Stomach (tissue), 9 donors: Measurements from ENCODE around the gene LRP1. TPM values are rescaled to one million over a fixed set of nuclear protein-coding genes. Genes with fewer than 3 reads are reported as not detected.

Source experiments
- DNase-seq, 2 donors: peaks; one replicate each; pipeline versions ENCODE4 v3.0.0 to v3.0.0-alpha.2; 2013 to 2019
- H3K27ac ChIP-seq, 5 donors: fragments of 200-600 bp in 4 of 5; sonication (generic) in 4 of 5; one replicate each; pipeline ENCODE4 v1.5.1; 2013 to 2019; ENCODE audit warnings: mild to moderate bottlenecking in 1 of 5, moderate library complexity in 1 of 5
- H3K27me3 ChIP-seq, 3 donors: fragments of 200-600 bp; sonication (generic); one replicate each; pipeline ENCODE4 v1.5.1; 2017 to 2019; ENCODE audit warnings: mixed run types in 1 of 3
- H3K36me3 ChIP-seq, 4 donors: fragments of 200-600 bp; sonication (generic); 1 replicate in 3 of 4; 2 replicates in 1 of 4; pipeline ENCODE4 v1.5.1; 2016 to 2019
- H3K4me1 ChIP-seq, 4 donors: fragments of 200-600 bp; sonication (generic); one replicate each; pipeline ENCODE4 v1.5.1; 2016 to 2019
- H3K4me3 ChIP-seq, 4 donors: fragments of 200-600 bp; sonication (generic) in 3 of 4; one replicate each; pipeline ENCODE4 v1.5.1; 2016 to 2019; ENCODE audit warnings: mild to moderate bottlenecking in 1 of 4
- H3K9me3 ChIP-seq, 4 donors: fragments of 200-600 bp; sonication (generic); one replicate each; pipeline ENCODE4 v1.5.1; 2016 to 2019
- EP300 ChIP-seq: sonication (generic); formaldehyde crosslinking; IDR thresholded peaks from one replicate; pipeline ENCODE4 v1.6.1; 2017; ENCODE audit warnings: antibody characterized with exemption
- POLR2A ChIP-seq, 4 donors: fragments of 450-650 bp; IDR thresholded peaks; one replicate each; pipeline ENCODE4 v1.6.1; 2016; ENCODE audit warnings: antibody characterized with exemption in 4 of 4, control low read depth in 2 of 4, mild to moderate bottlenecking in 1 of 4, moderate library complexity in 1 of 4
- POLR2AphosphoS5 ChIP-seq, 3 donors: sonication (generic); formaldehyde crosslinking; IDR thresholded peaks; one replicate each; pipeline ENCODE4 v1.6.1; 2016; ENCODE audit warnings: antibody characterized with exemption in 3 of 3
- WGBS, 5 donors: extraction: QIAGEN DNeasy Blood & Tissue Kit in 3 of 5; methylation state at CpG; one replicate each; pipeline versions ENCODE4 v1.1.5 to v1.1.7; 2013 to 2018; 5-methylcytosine and 5-hydroxymethylcytosine counted together
- intact Hi-C: fragments of 100-400 bp; cut with DNase I; formaldehyde crosslinking; loops from one replicate; pipeline ENCODE4 v1.15.1; 2023; ENCODE audit warnings: low total_unique reads
- polyA plus RNA-seq, 3 donors: library from polyadenylated mRNA; stranded (reverse); fragments of 200-250 nt; gene quantifications; one replicate each; pipeline ENCODE4 v1.2.3, GENCODE V29; 2013
- total RNA-seq, 5 donors: library from RNA; depleted of rRNA; stranded (reverse); fragments of >200 nt; gene quantifications; one replicate each; pipeline versions ENCODE4 v1.1.0 to v1.2.3, GENCODE V29; 2014 to 2016
- TF ChIP-seq, protein P1 (sequence below), 7 experiments: fragments of 450-650 bp in 4 of 7; fragments of 200-600 bp in 3 of 7; sonication (generic) in 3 of 7; IDR thresholded peaks; one replicate each; pipeline ENCODE4 v1.5.1; 2016 to 2019; ENCODE audit warnings: antibody characterized with exemption in 7 of 7, control low read depth in 2 of 7, mild to moderate bottlenecking in 1 of 7
- donor health status: healthy with polysubstance abuse.
- donor health status: Bipolar disorder and iron deficiency.
- donor health status: healthy.

The LRP1 gene
- total and polyA plus RNA-seq, 8 donors: 13.5 to 510 (median 100) TPM

DNA sequence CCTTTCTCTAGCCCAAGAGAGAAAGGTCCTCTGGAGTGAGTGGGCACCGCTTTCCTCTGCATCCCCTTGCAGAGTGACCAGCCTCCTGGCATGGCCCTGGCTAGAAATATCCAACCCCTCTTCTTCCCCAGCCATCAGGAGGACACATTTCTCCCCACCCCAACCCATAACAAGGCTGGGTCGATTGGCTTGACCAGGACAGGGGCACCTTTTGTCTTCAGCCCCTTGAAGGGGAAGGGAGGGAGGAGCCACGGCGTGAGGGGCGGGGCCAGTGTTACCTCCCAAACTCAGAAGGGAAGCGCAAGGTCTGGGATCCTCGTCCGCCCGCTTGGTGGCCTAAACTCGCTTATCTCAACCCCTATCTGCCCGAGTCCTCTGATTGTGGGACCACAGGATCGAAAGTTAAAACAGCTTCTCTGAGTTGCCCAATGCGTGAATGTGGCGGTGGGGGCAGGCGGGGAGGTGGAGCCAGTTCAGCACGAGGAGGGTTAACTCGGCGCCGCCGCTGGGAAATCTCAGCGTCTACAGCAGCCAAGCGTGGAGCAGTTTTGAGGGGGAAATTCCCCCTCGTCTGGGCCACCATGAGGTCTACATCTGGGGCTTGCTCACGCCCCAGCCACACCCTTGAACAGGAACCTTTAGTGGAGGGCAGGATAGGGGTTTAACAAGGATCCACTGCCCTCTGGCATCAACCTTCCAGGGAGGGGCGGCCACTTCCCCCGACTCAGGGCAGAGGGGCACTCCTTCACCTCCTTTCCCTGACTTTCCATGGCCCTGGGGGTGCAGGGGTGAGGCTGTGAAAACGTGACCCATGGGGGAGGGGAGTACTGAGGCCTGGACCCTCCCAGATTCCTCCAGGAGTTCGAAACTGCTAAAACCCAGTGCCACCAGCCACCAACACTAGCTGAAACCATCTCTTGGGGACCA, 17.9 kb upstream of the LRP1 start:
- intact Hi-C loops: loop anchor here (5.0 kb wide), 1 partner anchor 43 kb away; no protein-coding TSS in a partner anchor
- no peaks in the 10 kb centered on the region for H3K27me3 ChIP-seq
- WGBS, 5 donors: 2 to 3% (median 3%) methylated on average over 26 to 28 of the region's 28 CpGs
- TF ChIP-seq POLR2AphosphoS5 (IDR thresholded peaks at IDR 0.05): peak in 1 of 3 donors; percentile 24
- TF ChIP-seq, protein P1, sequence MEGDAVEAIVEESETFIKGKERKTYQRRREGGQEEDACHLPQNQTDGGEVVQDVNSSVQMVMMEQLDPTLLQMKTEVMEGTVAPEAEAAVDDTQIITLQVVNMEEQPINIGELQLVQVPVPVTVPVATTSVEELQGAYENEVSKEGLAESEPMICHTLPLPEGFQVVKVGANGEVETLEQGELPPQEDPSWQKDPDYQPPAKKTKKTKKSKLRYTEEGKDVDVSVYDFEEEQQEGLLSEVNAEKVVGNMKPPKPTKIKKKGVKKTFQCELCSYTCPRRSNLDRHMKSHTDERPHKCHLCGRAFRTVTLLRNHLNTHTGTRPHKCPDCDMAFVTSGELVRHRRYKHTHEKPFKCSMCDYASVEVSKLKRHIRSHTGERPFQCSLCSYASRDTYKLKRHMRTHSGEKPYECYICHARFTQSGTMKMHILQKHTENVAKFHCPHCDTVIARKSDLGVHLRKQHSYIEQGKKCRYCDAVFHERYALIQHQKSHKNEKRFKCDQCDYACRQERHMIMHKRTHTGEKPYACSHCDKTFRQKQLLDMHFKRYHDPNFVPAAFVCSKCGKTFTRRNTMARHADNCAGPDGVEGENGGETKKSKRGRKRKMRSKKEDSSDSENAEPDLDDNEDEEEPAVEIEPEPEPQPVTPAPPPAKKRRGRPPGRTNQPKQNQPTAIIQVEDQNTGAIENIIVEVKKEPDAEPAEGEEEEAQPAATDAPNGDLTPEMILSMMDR (IDR thresholded peaks at IDR 0.05): no peak
- H3K27ac ChIP-seq: peak overlapping the region; percentile 97 to 100 (median 97)
- no peaks in the 10 kb centered on the region for H3K9me3 ChIP-seq
- peak; percentile 68 to 85 for DNase-seq
- H3K4me1 ChIP-seq: peaks cover 26 to 57% (median 48%) of the 10 kb centered on the region in 4 donors
- H3K4me3 ChIP-seq: peak overlapping the region; percentile 68 to 85 (median 82)
- H3K36me3 ChIP-seq: peaks cover 18 to 33% (median 28%) of the 10 kb centered on the region in 4 donors

DNA sequence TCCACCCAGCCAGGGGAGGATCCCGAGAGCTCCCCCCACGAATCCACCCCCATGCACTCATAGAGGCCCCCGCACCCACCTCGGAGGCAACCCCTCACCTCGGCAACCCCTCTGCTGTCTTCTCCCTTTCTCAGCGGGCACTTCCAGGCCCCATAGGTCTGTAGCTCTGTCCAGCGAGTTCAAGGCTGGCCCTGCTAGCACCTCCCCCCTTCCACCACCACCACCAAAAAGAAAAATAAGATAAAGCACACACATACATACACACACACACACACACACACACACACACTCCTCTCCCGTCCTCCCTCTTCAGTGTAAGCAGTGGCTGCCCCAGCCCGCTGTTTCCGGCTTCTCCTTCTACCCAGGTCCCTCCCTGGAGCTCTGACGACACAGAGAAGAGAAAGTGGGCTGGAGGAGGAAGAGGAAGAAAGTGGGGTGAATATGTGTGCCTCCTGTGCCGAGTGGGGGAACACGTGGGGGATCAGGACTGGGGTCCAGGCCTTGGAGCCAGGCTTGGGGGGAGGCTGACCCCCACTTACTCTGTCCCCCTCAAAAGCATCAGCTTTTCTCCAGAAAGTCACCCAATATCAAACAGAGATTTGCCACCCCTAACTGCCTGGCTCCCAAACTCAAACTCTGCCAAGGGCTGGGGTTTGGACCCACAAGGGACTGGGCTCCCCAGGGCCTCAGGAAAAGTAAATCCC, 17.1 kb upstream of the LRP1 start, which contains the start of gene STAT6:
Gene STAT6, minus strand, starts transcription at position 332 of the 704 bp plus-strand sequence. CDS start 3,084 bp downstream, outside the sequence.
- peak; percentile 87 to 95 for DNase-seq
- WGBS, 5 donors: 0% methylated on average over 12 to 13 of the region's 13 CpGs
- H3K27me3 ChIP-seq: no peaks in the 10 kb centered on the region
- peaks cover 26 to 52% (median 47%) of the 10 kb centered on the region in 4 donors for H3K4me1 ChIP-seq
- no peaks in the 10 kb centered on the region for H3K9me3 ChIP-seq
- peak within 1 kb of the TSS; percentile 68 to 85 (median 82) for H3K4me3 ChIP-seq
- TF ChIP-seq EP300 (no peak), POLR2AphosphoS5 (IDR thresholded peaks at IDR 0.05) (peak; percentile 16 to 85 (median 71)), POLR2A (IDR thresholded peaks at IDR 0.05) (peak in 1 of 4 donors; percentile 77)
- TF ChIP-seq, protein P1 (IDR thresholded peaks at IDR 0.05): no peak
- peak within 1 kb of the TSS; percentile 97 to 100 (median 97) for H3K27ac ChIP-seq
- intact Hi-C loops: loop anchor here (5.0 kb wide), 1 partner anchor 44 kb away; no protein-coding TSS in a partner anchor
- H3K36me3 ChIP-seq: peaks cover 10 to 25% (median 19%) of the 10 kb centered on the region in 4 donors

DNA sequence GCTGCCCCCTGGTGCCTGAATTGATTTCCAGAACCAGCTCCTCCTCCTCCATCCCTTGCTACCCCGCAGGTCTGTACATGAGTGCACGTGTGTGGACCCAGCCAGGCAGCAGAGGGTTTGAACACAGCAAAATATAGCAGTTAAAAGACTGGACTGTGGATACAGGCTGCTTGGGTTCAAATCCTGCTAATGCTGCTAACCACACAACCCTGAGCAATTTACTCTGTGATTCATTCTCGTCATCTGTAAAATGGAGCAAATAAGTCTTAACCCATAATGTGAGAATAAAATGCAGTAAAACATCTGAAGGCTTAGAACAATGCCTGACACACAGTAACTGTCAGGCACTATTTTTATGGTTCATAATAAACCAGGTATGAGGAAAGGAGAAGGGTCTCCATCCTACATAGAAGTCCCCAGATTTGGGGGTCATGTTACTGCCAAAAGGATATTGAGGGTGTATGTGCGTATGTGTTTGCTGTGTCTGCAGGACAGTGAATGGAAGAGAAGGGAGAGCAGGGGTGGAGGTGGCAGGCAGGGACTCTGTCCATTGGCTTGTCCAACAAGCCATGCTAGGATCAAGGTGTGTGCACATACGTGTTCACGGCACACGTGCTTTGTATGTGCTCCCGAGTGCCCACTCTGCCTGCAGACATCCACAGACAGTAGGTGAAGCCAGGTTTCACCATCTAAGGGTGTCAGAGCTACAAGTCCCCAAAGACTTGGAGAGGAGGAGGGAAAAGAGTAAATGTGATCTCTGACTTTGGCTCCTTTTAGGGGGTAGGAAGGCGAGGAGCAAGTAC, 15.6 kb upstream of the LRP1 start:
- Histone ChIP-seq H3K4me1 (peaks cover 24 to 42% (median 36%) of the 10 kb centered on the region in 4 donors), H3K36me3 (peaks cover 0 to 10% (median 4%) of the 10 kb centered on the region in 4 donors), H3K27me3 (no peaks in the 10 kb centered on the region), H3K9me3 (no peaks in the 10 kb centered on the region), H3K27ac (peak overlapping the region; percentile 97 to 100 (median 97)), H3K4me3 (peak overlapping the region; percentile 68 to 85 (median 82))
- TF ChIP-seq POLR2AphosphoS5 (IDR thresholded peaks at IDR 0.05) (no peak), POLR2A (IDR thresholded peaks at IDR 0.05) (no peak), EP300 (no peak)
- TF ChIP-seq, protein P1 (IDR thresholded peaks at IDR 0.05): peak in 3 of 7 experiments; percentile 50 to 80 (median 61)
- intact Hi-C loops: loop anchor here (5.0 kb wide), 1 partner anchor 45 kb away; no protein-coding TSS in a partner anchor
- 56 to 67% (median 63%) methylated on average over 9 of the region's 9 CpGs for WGBS, 5 donors
- peak in 1 of 2 donors; percentile 86 for DNase-seq
